Kidney (tissue), 14 donors: Measurements from ENCODE around the gene WFDC2. TPM values are rescaled to one million over a fixed set of nuclear protein-coding genes. Genes with fewer than 3 reads are reported as not detected.
A peak's percentile ranks its signal among the peaks of the same experiment; 100 is the strongest.

ENCODE experiments used
- DNase-seq, 5 donors: peaks; one replicate each; pipeline ENCODE4 v3.0.0-alpha.2; 2013 to 2020
- FAIRE-seq: peaks from 2 replicates; lab custom pipeline; 2012; peaks lifted over from hg19 to GRCh38; lab: Jason Lieb, UNC
- H3K27ac ChIP-seq, 2 donors: one replicate each; pipeline ENCODE4 v1.7.0; 2013; ENCODE audit warnings: low read depth in 2 of 2, low read length in 2 of 2, inconsistent platforms in 1 of 2
- H3K27me3 ChIP-seq: one replicate; pipeline ENCODE4 v1.7.1; 2013; ENCODE audit warnings: low read length, inconsistent platforms; ENCODE audit not compliant: control insufficient read depth, insufficient read depth
- H3K36me3 ChIP-seq, 3 donors: one replicate each; pipeline versions ENCODE4 v1.7.0 to v1.7.1; 2013; ENCODE audit warnings: low read length in 3 of 3, control low read depth in 1 of 3, inconsistent platforms in 1 of 3; ENCODE audit not compliant: insufficient read depth in 3 of 3, control insufficient read depth in 2 of 3
- H3K4me1 ChIP-seq, 3 donors: one replicate each; pipeline versions ENCODE4 v1.7.0 to v1.7.1; 2013; ENCODE audit warnings: low read length in 3 of 3, inconsistent platforms in 1 of 3, low read depth in 1 of 3; ENCODE audit not compliant: control insufficient read depth in 2 of 3, insufficient read depth in 2 of 3
- H3K4me3 ChIP-seq, 3 donors: one replicate each; pipeline versions ENCODE4 v1.7.0 to v1.8.1; 2013; ENCODE audit warnings: low read length in 3 of 3, control low read depth in 1 of 3, inconsistent platforms in 1 of 3
- H3K9ac ChIP-seq, 3 donors: one replicate each; pipeline versions ENCODE4 v1.7.0 to v1.7.1; 2013; ENCODE audit warnings: low read length in 3 of 3, control low read depth in 1 of 3, inconsistent platforms in 1 of 3
- H3K9me3 ChIP-seq, 3 donors: one replicate each; pipeline versions ENCODE4 v1.7.0 to v1.7.1; 2013; ENCODE audit warnings: low read length in 3 of 3, control low read depth in 1 of 3, inconsistent platforms in 1 of 3; ENCODE audit not compliant: control insufficient read depth in 2 of 3, insufficient read depth in 1 of 3
- CTCF ChIP-seq: IDR thresholded peaks from 3 replicates; pipeline ENCODE4 v1.5.1; 2012; ENCODE audit warnings: mild to moderate bottlenecking, moderate library complexity, borderline replicate concordance; ENCODE audit not compliant: insufficient read depth; ENCODE audit errors: extremely low read depth
- intact Hi-C: fragments of 100-400 bp; cut with DNase I; formaldehyde crosslinking; loops from one replicate; pipeline ENCODE4 v1.11.1; 2022
- polyA plus RNA-seq: library from polyadenylated mRNA; stranded (reverse); fragments of 350-450 nt; fragmentation: Illumina TruSeq; extraction: RNeasy Lipid Tissue Mini Kit (QIAGEN cat#74804); gene quantifications from one replicate; pipeline ENCODE4 v1.2.3, GENCODE V29; 2014; ENCODE audit warnings: low read depth, low replicate concordance; ENCODE audit not compliant: insufficient read depth
- total RNA-seq: library from RNA; stranded (reverse); fragmentation: NEBNext Ultra II Directional; extraction: Animal tissue kit (Norgen Biotek cat#: 25700); gene quantifications from one replicate; pipeline ENCODE4 v1.2.1, GENCODE V29; 2021
- donor health status: control.
- donor health status: control.
- donor health status: control.
- donor health status: control.
- donor health status: control.
- donor health status: DM: yes; HTN: yes; CAD: no.
- donor health status: Normal renal cell carcinoma (clear cell type).

The WFDC2 gene
- total and polyA plus RNA-seq, 2 donors from 2014 or later, result 1,908 to 2,874 TPM

DNA sequence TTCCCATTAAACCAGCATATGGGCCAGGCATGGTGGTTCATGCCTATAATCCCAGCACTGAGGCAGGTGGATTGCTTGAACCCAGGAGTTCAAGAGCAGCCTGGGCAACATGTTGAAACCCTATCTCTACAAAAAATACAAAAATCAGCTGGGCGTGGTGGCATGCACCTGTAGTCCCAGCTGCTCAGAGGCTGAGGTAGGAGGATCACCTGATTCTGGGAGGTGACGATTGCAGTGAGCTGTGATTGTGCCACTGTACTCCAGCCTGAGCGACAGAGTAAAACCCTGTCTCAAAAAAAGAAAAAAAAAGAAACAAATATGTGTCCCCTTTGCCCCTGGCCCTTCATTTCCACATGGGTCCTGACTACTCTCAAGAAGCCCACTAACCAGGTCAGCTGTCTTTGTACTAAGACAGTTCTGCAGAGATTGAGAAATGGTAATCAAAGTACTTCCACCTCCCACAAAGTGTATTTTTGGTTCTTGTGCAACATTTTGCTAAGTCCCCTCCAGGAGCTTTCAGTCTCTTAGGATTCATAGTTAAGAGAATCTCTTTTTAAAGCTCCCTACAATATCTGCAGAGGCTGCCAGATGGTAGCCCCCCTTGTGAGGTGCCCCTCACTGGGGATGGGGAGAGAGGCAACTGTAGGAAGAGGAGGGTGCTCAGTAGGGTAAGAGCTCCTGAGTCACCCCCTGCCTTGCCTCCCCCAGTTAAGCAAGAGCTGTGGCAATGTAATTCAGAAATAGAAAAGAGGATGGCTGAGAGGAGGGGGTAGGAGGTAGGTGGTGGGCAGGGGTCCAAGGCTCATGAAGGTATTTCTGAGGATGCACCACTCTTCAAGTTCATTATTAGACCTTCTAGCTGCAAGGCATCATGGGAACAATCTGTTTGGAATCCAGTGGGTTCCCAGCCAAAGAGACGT lies 16.5 kb upstream of the WFDC2 start:
- FAIRE-seq (no peak), DNase-seq (no peak)
- H3K9ac ChIP-seq, result no peak overlapping the region
- no peaks in the 10 kb centered on the region for H3K36me3 ChIP-seq
- no peak overlapping the region for H3K27ac ChIP-seq
- no peaks in the 10 kb centered on the region for H3K9me3 ChIP-seq
- no peak overlapping the region for H3K4me3 ChIP-seq
- peaks cover 0 to 8% (median 6%) of the 10 kb centered on the region in 3 donors for H3K4me1 ChIP-seq
- intact Hi-C loops, result no loop called here
- H3K27me3 ChIP-seq, result no peaks in the 10 kb centered on the region
- no peak for TF ChIP-seq CTCF

DNA sequence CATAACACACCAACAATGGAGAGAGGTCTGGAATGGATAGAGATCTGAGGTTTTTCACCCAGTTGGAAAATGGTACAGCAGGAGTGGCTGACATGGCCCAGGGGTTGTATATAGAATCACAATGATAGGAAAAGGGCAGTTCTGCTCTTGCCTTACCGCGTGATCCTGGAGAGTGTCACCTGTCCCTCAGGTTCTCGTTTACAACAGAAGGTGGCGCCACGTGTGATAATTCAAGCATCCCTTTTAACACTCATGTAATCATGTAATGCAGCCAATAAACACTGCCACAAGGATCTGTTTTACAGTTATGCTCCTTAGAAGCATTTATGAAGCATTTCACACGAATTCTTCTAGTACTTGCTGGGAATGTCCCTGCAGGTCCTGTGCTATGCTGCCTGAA lies 12.9 kb upstream of the WFDC2 start:
- Histone ChIP-seq H3K9ac (no peak overlapping the region), H3K27me3 (no peaks in the 10 kb centered on the region), H3K9me3 (no peaks in the 10 kb centered on the region), H3K27ac (no peak overlapping the region), H3K4me1 (no peaks in the 10 kb centered on the region), H3K36me3 (no peaks in the 10 kb centered on the region), H3K4me3 (no peak overlapping the region)
- FAIRE-seq, result no peak
- intact Hi-C loops, result no loop called here
- peak in 3 of 5 donors; percentile 32 to 63 (median 36) for DNase-seq
- peak; percentile 25 for TF ChIP-seq CTCF

DNA sequence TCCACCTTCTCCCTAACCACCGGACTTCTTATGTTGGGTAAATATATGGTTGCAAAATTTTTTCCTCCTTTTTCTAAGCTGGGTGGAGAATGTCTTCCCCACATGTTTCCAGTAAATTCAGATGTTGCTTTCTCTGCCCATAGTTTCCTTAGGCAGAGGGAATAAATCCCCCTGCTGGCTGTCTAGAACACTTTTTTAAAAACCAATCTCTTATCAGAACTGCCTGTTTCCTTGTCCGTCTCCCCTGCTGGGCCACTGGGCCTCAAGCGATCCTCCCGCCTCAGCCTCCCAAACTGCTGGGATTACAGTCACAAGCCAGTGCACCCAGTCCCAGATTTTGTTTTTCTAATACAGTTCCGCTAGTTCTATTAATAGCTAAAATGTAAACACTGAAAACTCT lies 9.9 kb upstream of the WFDC2 start:
- Histone ChIP-seq H3K27me3 (no peaks in the 10 kb centered on the region), H3K4me3 (no peak overlapping the region), H3K4me1 (no peaks in the 10 kb centered on the region), H3K9me3 (no peaks in the 10 kb centered on the region), H3K36me3 (no peaks in the 10 kb centered on the region), H3K9ac (no peak overlapping the region), H3K27ac (no peak overlapping the region)
- FAIRE-seq (no peak), DNase-seq (no peak)
- TF ChIP-seq CTCF, result no peak
- intact Hi-C loops, result no loop called here
